HepG2 (cell line): Measurements from ENCODE around the gene RPLP1. TPM values are rescaled to one million over a fixed set of nuclear protein-coding genes. Genes with fewer than 3 reads are reported as not detected.

Experiments
- ATAC-seq: fragments of 200-7000 bp; cut with Tn5 transposase; 3 replicates; pipeline ENCODE4 v1.9.1; 2020; ENCODE audit warnings: mild to moderate bottlenecking, moderate library complexity
- BruUV-seq: library from RNA; stranded (reverse); fragments of 400-500 nt; replicated peaks from 2 replicates; lab custom pipeline; 2021; lab: Mats Ljungman, UMichigan
- CTCF ChIA-PET: fragments of 300-600 bp; formaldehyde crosslinking; extraction: SDS; loops from one replicate; lab custom pipeline; 2021; ENCODE audit warnings: low total read pairs, inconsistent platforms, low intra/inter-chr PET ratio; lab: Yijun Ruan, JAX
- POLR2A ChIA-PET: fragments of 350-600 bp; sonication (Branson Sonifier 250); formaldehyde crosslinking; loops from one replicate; lab custom pipeline; 2020; ENCODE audit warnings: antibody characterized with exemption, inconsistent platforms; lab: Yijun Ruan, JAX
- DNase-seq: peaks from one replicate; pipeline ENCODE4 v3.0.0-alpha.2; 2015; ENCODE audit warnings: low spot score
- FAIRE-seq: peaks from 3 replicates; lab custom pipeline; 2011; peaks lifted over from hg19 to GRCh38; lab: Jason Lieb, UNC
- H2AFZ ChIP-seq: one replicate; pipeline ENCODE4 v1.6.1; 2011; ENCODE audit warnings: low read length, inconsistent platforms
- H3K27ac ChIP-seq: fragments of 300-600 bp; 3 replicates; pipeline ENCODE4 v1.8.0; 2011; ENCODE audit warnings: mixed run types, mild to moderate bottlenecking, mixed read lengths, low read length, inconsistent platforms; ENCODE audit not compliant: insufficient read depth; ENCODE audit errors: extremely low read length
- H3K27me3 ChIP-seq, 2 experiments: fragments of 200-600 bp in 1 of 2; 2 replicates in 1 of 2; 3 replicates in 1 of 2; pipeline versions ENCODE4 v1.6.0 to v1.8.0; 2011; ENCODE audit warnings: low read length in 2 of 2, mild to moderate bottlenecking in 2 of 2, moderate library complexity in 2 of 2, inconsistent platforms in 1 of 2; ENCODE audit not compliant: insufficient read depth in 2 of 2, control insufficient read depth in 1 of 2
- H3K36me3 ChIP-seq, 2 experiments: fragments of 200-600 bp in 1 of 2; replicated peaks in 1 of 2; 2 replicates in 1 of 2; 3 replicates in 1 of 2; pipeline versions ENCODE4 v1.5.1 to v1.8.0; 2011; ENCODE audit warnings: low read length in 2 of 2, inconsistent platforms in 1 of 2; ENCODE audit not compliant: insufficient read depth in 2 of 2, control insufficient read depth in 1 of 2
- H3K4me1 ChIP-seq: 2 replicates; pipeline ENCODE4 v1.5.1; 2012; ENCODE audit warnings: low read length, inconsistent platforms; ENCODE audit not compliant: insufficient read depth
- H3K4me2 ChIP-seq: 2 replicates; pipeline ENCODE4 v1.6.0; 2011; ENCODE audit warnings: low read depth, low read length, inconsistent platforms
- H3K4me3 ChIP-seq, 3 experiments: fragments of 200-600 bp in 1 of 3; sonication (generic), shearing (Covaris generic) in 1 of 3; replicated peaks in 1 of 3; 2 replicates each; pipeline ENCODE4 v1.5.1; 2011 to 2016; ENCODE audit warnings: low read length in 3 of 3, inconsistent platforms in 2 of 3, low read depth in 2 of 3, mild to moderate bottlenecking in 2 of 3, control low read depth in 1 of 3, mixed read lengths in 1 of 3; ENCODE audit not compliant: insufficient read depth in 1 of 3
- H3K79me2 ChIP-seq: one replicate; pipeline ENCODE4 v1.6.1; 2011; ENCODE audit warnings: low read length, inconsistent platforms; ENCODE audit not compliant: insufficient read depth
- H3K9ac ChIP-seq: 2 replicates; pipeline ENCODE4 v1.6.0; 2011; ENCODE audit warnings: mild to moderate bottlenecking, low read depth, low read length, inconsistent platforms; ENCODE audit not compliant: insufficient read depth
- H3K9me3 ChIP-seq: 2 replicates; pipeline ENCODE4 v1.5.1; 2012; ENCODE audit warnings: mild to moderate bottlenecking, low read length
- H4K20me1 ChIP-seq: 2 replicates; pipeline ENCODE4 v1.6.0; 2011; ENCODE audit warnings: inconsistent platforms, mild to moderate bottlenecking, low read length, moderate library complexity; ENCODE audit not compliant: insufficient read depth
- AGO2 ChIP-seq: fragments of 200-400 bp; formaldehyde crosslinking; optimal IDR thresholded peaks from 2 replicates; pipeline ENCODE3; 2017; ENCODE audit warnings: mild to moderate bottlenecking, low read depth, low read length, moderate library complexity
- DMAP1 ChIP-seq: IDR thresholded peaks from 2 replicates; pipeline ENCODE4 v1.6.1; 2016
- FLYWCH1 ChIP-seq: sonication (generic); formaldehyde crosslinking; IDR thresholded peaks from 2 replicates; pipeline ENCODE4 v1.8.1; 2023; ENCODE audit warnings: mild to moderate bottlenecking, missing genetic modification reagents
- RAD21 ChIP-seq: fragments of 450-650 bp; formaldehyde crosslinking; IDR thresholded peaks from 2 replicates; pipeline ENCODE4 v1.5.0; 2020; ENCODE audit warnings: mild to moderate bottlenecking
- REL ChIP-seq: sonication (generic); formaldehyde crosslinking; conservative IDR thresholded peaks from 2 replicates; pipeline ENCODE4 v1.8.0; 2022; ENCODE audit warnings: mild to moderate bottlenecking, missing genetic modification reagents, moderate library complexity
- REST ChIP-seq, 2 experiments: IDR thresholded peaks; 2 replicates each; pipeline ENCODE4 v1.6.1; 2011 to 2012; ENCODE audit warnings: low read length in 2 of 2, borderline replicate concordance in 1 of 2, low read depth in 1 of 2, mild to moderate bottlenecking in 1 of 2, moderate library complexity in 1 of 2
- RFX3 ChIP-seq: IDR thresholded peaks from 2 replicates; pipeline ENCODE4 v1.6.1; 2016; ENCODE audit warnings: missing biosample characterization, missing genetic modification reagents
- SIN3B ChIP-seq: fragments of 150-350 bp; IDR thresholded peaks from 2 replicates; pipeline ENCODE4 v1.6.1; 2014; ENCODE audit warnings: low read length
- SMARCC2 ChIP-seq: fragments of 450-650 bp; IDR thresholded peaks from 2 replicates; pipeline ENCODE4 v1.6.1; 2017; ENCODE audit warnings: antibody characterized with exemption, mild to moderate bottlenecking
- TERF1 ChIP-seq: sonication (generic); formaldehyde crosslinking; IDR thresholded peaks from 2 replicates; pipeline ENCODE4 v1.8.0; 2022; ENCODE audit warnings: mild to moderate bottlenecking, missing genetic modification reagents, moderate library complexity
- XRCC5 ChIP-seq: fragments of 200-400 bp; formaldehyde crosslinking; optimal IDR thresholded peaks from 2 replicates; pipeline ENCODE3; 2017; ENCODE audit warnings: mild to moderate bottlenecking, low read length
- ZNF263 ChIP-seq: sonication (generic); formaldehyde crosslinking; IDR thresholded peaks from 2 replicates; pipeline ENCODE4 v1.4.0; 2020; ENCODE audit warnings: missing genetic modification reagents
- ZNF543 ChIP-seq: sonication (generic); formaldehyde crosslinking; IDR thresholded peaks from 2 replicates; pipeline ENCODE4 v1.4.0; 2020; ENCODE audit warnings: mild to moderate bottlenecking, missing genetic modification reagents
- ZNF572 ChIP-seq: sonication (generic); formaldehyde crosslinking; IDR thresholded peaks from 2 replicates; pipeline ENCODE4 v1.5.1; 2020; ENCODE audit warnings: mild to moderate bottlenecking, missing genetic modification reagents
- ZZZ3 ChIP-seq: sonication (generic); formaldehyde crosslinking; IDR thresholded peaks from 2 replicates; pipeline ENCODE4 v1.4.0; 2020; ENCODE audit warnings: missing genetic modification reagents, mild to moderate bottlenecking, borderline replicate concordance
- WGBS: methylation state at CpG from one replicate; pipeline ENCODE4 v1.1.6; 2017; ENCODE audit warnings: low lambda C conversion rate; 5-methylcytosine and 5-hydroxymethylcytosine counted together
- in situ Hi-C: cut with HindIII; loops from 2 replicates; pipeline ENCODE4 v1.10.0; 2017; ENCODE audit warnings: low pct_unique_long_range_greater_than_20kb; ENCODE audit not compliant: extremely low pct_ligation_motif_present
- intact Hi-C: fragments of 100-400 bp; cut with micrococcal nuclease; formaldehyde crosslinking; loops from one replicate; pipeline ENCODE4 v1.10.0; 2022; ENCODE audit not compliant: unreplicated experiment
- polyA plus RNA-seq, 8 experiments: library from polyadenylated mRNA; depleted of rRNA in 3 of 8; stranded (reverse) in 7 of 8; unstranded in 1 of 8; fragments of >200 nt; fragmentation: Illumina TruSeq in 4 of 8; extraction: Trizol in 4 of 8; gene quantifications; 2 replicates each; pipeline versions ENCODE4 v1.2.1 to v1.2.3, GENCODE V29; 2011 to 2016; ENCODE audit warnings: low read depth in 4 of 8, missing spikeins in 1 of 8, mixed read lengths in 1 of 8; ENCODE audit not compliant: insufficient read depth in 1 of 8
- total RNA-seq, 5 experiments: library from RNA; depleted of rRNA; stranded (reverse); fragments of >200 nt; fragmentation: Illumina TruSeq; extraction: Trizol; gene quantifications; 2 replicates each; pipeline ENCODE4 v1.2.3, GENCODE V29; 2016; ENCODE audit warnings: low read depth in 1 of 5

RPLP1 gene
- total and polyA plus RNA-seq, 2 of the 13 experiments (the other 11 are each of a cell fraction or from before 2014, with no cell fraction given): 817 to 929 TPM

- in situ Hi-C loops (no loop called here), intact Hi-C loops (no loop called here)
- ATAC-seq: no peak
- TF ChIP-seq FLYWCH1 (CRISPR knock-in tag) (no peak), ZZZ3 (CRISPR knock-in tag) (no peak), AGO2 (no peak)
- H3K27ac ChIP-seq: no peak overlapping the region
- no peak overlapping the region for H2AFZ ChIP-seq
- no TSS peak for BruUV-seq
- DNase-seq: no peak
- H3K4me1 ChIP-seq: no peaks in the 10 kb centered on the region
- CTCF ChIA-PET: no interaction called here
- no peaks in the 10 kb centered on the region for H3K79me2 ChIP-seq
- peaks cover 1 to 22% of the 10 kb centered on the region in 2 experiments; a peak in 3 of 5 replicates for H3K27me3 ChIP-seq
- 62% methylated on average over 6 of the region's 6 CpGs for WGBS
- no peak overlapping the region for H3K4me3 ChIP-seq
- no peak overlapping the region for H3K4me2 ChIP-seq
- no peaks in the 10 kb centered on the region for H4K20me1 ChIP-seq
- FAIRE-seq: no peak
- H3K9ac ChIP-seq: no peak overlapping the region
- no peaks in the 10 kb centered on the region for H3K9me3 ChIP-seq
- H3K36me3 ChIP-seq: no peaks in the 10 kb centered on the region
- POLR2A ChIA-PET: no interaction called here
Observed at GRCh38 chr15:69498987-69499386, 46.4 kb downstream of the RPLP1 start.

- no peak overlapping the region for H3K4me2 ChIP-seq
- H3K9me3 ChIP-seq: no peaks in the 10 kb centered on the region
- ATAC-seq: no peak
- H4K20me1 ChIP-seq: no peaks in the 10 kb centered on the region
- H2AFZ ChIP-seq: no peak overlapping the region
- H3K79me2 ChIP-seq: no peaks in the 10 kb centered on the region
- ChIA-PET POLR2A (no interaction called here), CTCF (no interaction called here)
- H3K27ac ChIP-seq: no peak overlapping the region
- in situ Hi-C loops: no loop called here
- no peak for DNase-seq
- peaks cover 1 to 28% of the 10 kb centered on the region in 2 experiments; a peak in 3 of 5 replicates for H3K27me3 ChIP-seq
- no peaks in the 10 kb centered on the region for H3K4me1 ChIP-seq
- 29% methylated on average over 10 of the region's 14 CpGs for WGBS
- H3K36me3 ChIP-seq: no peaks in the 10 kb centered on the region
- intact Hi-C loops: no loop called here
- BruUV-seq: no TSS peak
- FAIRE-seq: no peak
- no peak overlapping the region for H3K4me3 ChIP-seq
- H3K9ac ChIP-seq: no peak overlapping the region
- TF ChIP-seq SMARCC2 (no peak), SIN3B (no peak), TERF1 (CRISPR knock-in tag) (no peak), REST (IDR thresholded peaks at IDR 0.05; ENCODE audit: borderline replicate concordance in 1 of 2, low read depth in 1 of 2, low read length in 2 of 2) (no peak), ZNF572 (CRISPR knock-in tag) (no peak), DMAP1 (CRISPR knock-in tag) (no peak), RFX3 (CRISPR knock-in tag) (no peak), ZNF263 (CRISPR knock-in tag) (no peak), RAD21 (CRISPR knock-in tag) (no peak), ZNF543 (CRISPR knock-in tag) (no peak), REL (CRISPR knock-in tag) (no peak), XRCC5 (no peak)
Observed at GRCh38 chr15:69499521-69500211, 47.0 kb downstream of the RPLP1 start.
